H9 (cell line): ENCODE data around the gene PNPLA6. TPM values are rescaled to one million over a fixed set of nuclear protein-coding genes. Genes with fewer than 3 reads are reported as not detected.
A peak's percentile ranks its signal among the peaks of the same experiment; 100 is the strongest.

Experiments
- DNase-seq: peaks from one replicate; pipeline ENCODE4 v3.0.0-alpha.2; 2017
- H2AFZ ChIP-seq: one replicate; pipeline ENCODE4 v1.6.1; 2013; ENCODE audit warnings: mild to moderate bottlenecking, low read length, control low read depth, moderate library complexity
- H2AK5ac ChIP-seq: 2 replicates; pipeline ENCODE4 v1.6.1; 2013; ENCODE audit warnings: low read length, control low read depth, mixed read lengths; ENCODE audit not compliant: insufficient read length
- H2BK120ac ChIP-seq: one replicate; pipeline ENCODE4 v1.6.1; 2013; ENCODE audit warnings: low read depth, mild to moderate bottlenecking, low read length, control low read depth, inconsistent platforms; ENCODE audit not compliant: poor library complexity, severe bottlenecking
- H2BK12ac ChIP-seq: 2 replicates; pipeline ENCODE4 v1.6.1; 2013; ENCODE audit warnings: low read length, control low read depth, mixed read lengths, low read depth; ENCODE audit not compliant: insufficient read length
- H2BK15ac ChIP-seq: 2 replicates; pipeline ENCODE4 v1.6.1; 2013; ENCODE audit warnings: low read depth, low read length, control low read depth
- H2BK20ac ChIP-seq: one replicate; pipeline ENCODE4 v1.6.1; 2013; ENCODE audit warnings: low read depth, mild to moderate bottlenecking, low read length, control low read depth, inconsistent platforms; ENCODE audit not compliant: poor library complexity, severe bottlenecking
- H2BK5ac ChIP-seq: 2 replicates; pipeline ENCODE4 v1.6.1; 2013; ENCODE audit warnings: low read length, control low read depth, mixed read lengths; ENCODE audit not compliant: insufficient read length
- H3K14ac ChIP-seq: 2 replicates; pipeline ENCODE4 v1.6.1; 2013; ENCODE audit warnings: low read length, control low read depth; ENCODE audit not compliant: insufficient read depth
- H3K18ac ChIP-seq: 2 replicates; pipeline ENCODE4 v1.6.1; 2013; ENCODE audit warnings: low read depth, mild to moderate bottlenecking, mixed read lengths, low read length, control low read depth; ENCODE audit not compliant: insufficient read length
- H3K23ac ChIP-seq: 2 replicates; pipeline ENCODE4 v1.6.1; 2013; ENCODE audit warnings: low read length, control low read depth, mixed read lengths, low read depth; ENCODE audit not compliant: insufficient read length
- H3K23me2 ChIP-seq: 2 replicates; pipeline ENCODE4 v1.6.1; 2013; ENCODE audit warnings: low read depth, mild to moderate bottlenecking, mixed read lengths, low read length, control low read depth; ENCODE audit not compliant: insufficient read length, poor library complexity, severe bottlenecking
- H3K27ac ChIP-seq: 2 replicates; pipeline ENCODE4 v1.5.1; 2013; ENCODE audit warnings: low read length, control low read depth, mixed read lengths, low read depth; ENCODE audit not compliant: insufficient read length
- H3K27me3 ChIP-seq: 2 replicates; pipeline ENCODE4 v1.6.1; 2013; ENCODE audit warnings: low read length, control low read depth, inconsistent platforms; ENCODE audit not compliant: insufficient read depth
- H3K4ac ChIP-seq: 2 replicates; pipeline ENCODE4 v1.6.1; 2013; ENCODE audit warnings: low read depth, mild to moderate bottlenecking, control low read depth, inconsistent platforms, low read length, moderate library complexity
- H3K4me1 ChIP-seq: 2 replicates; pipeline ENCODE4 v1.6.1; 2013; ENCODE audit warnings: low read length, control low read depth, inconsistent platforms; ENCODE audit not compliant: insufficient read depth
- H3K4me2 ChIP-seq: 2 replicates; pipeline ENCODE4 v1.6.1; 2013; ENCODE audit warnings: low read length, control low read depth, mixed read lengths; ENCODE audit not compliant: insufficient read length, insufficient read depth
- H3K56ac ChIP-seq: 2 replicates; pipeline ENCODE4 v1.6.1; 2013; ENCODE audit warnings: low read depth, mild to moderate bottlenecking, mixed read lengths, low read length, control low read depth; ENCODE audit not compliant: insufficient read length
- H3K79me1 ChIP-seq: 2 replicates; pipeline ENCODE4 v1.6.1; 2013; ENCODE audit warnings: low read depth, mild to moderate bottlenecking, moderate library complexity, low read length, control low read depth, inconsistent platforms; ENCODE audit not compliant: insufficient read depth, poor library complexity, severe bottlenecking
- H3K79me2 ChIP-seq: 2 replicates; pipeline ENCODE4 v1.6.1; 2013; ENCODE audit warnings: low read length, control low read depth, inconsistent platforms; ENCODE audit not compliant: insufficient read depth
- H3K9ac ChIP-seq: 2 replicates; pipeline ENCODE4 v1.6.1; 2013; ENCODE audit warnings: low read length, control low read depth, mixed read lengths; ENCODE audit not compliant: insufficient read length; ENCODE audit errors: extremely low read depth
- H3K9me3 ChIP-seq: one replicate; pipeline ENCODE4 v1.6.1; 2013; ENCODE audit warnings: low read depth, low read length, inconsistent platforms; ENCODE audit not compliant: control insufficient read depth
- H3T11ph ChIP-seq: one replicate; pipeline ENCODE4 v1.6.1; 2013; ENCODE audit warnings: mild to moderate bottlenecking, low read length, control low read depth, inconsistent platforms
- H4K20me1 ChIP-seq: one replicate; pipeline ENCODE4 v1.6.1; 2013; ENCODE audit not compliant: control insufficient read depth, insufficient read length, insufficient read depth
- H4K5ac ChIP-seq: 2 replicates; pipeline ENCODE4 v1.6.1; 2013; ENCODE audit warnings: low read depth, mild to moderate bottlenecking, mixed read lengths, low read length, control low read depth; ENCODE audit not compliant: insufficient read length
- H4K8ac ChIP-seq: replicated peaks from 2 replicates; pipeline ENCODE4 v1.6.1; 2013; ENCODE audit warnings: low read length, control low read depth, mixed read lengths, low read depth; ENCODE audit not compliant: insufficient read length
- H4K91ac ChIP-seq: 2 replicates; pipeline ENCODE4 v1.6.1; 2013; ENCODE audit warnings: low read depth, mild to moderate bottlenecking, moderate library complexity, mixed read lengths, low read length, control low read depth; ENCODE audit not compliant: insufficient read length
- H3K27ac Mint-ChIP-seq, 3 experiments: 2 replicates in 2 of 3; 3 replicates in 1 of 3; pipeline ENCODE4 v1.8.0; 2020 to 2021; ENCODE audit warnings: mixed read lengths in 3 of 3, mild to moderate bottlenecking in 1 of 3, moderate library complexity in 1 of 3
- H3K27me3 Mint-ChIP-seq: 2 replicates; pipeline ENCODE4 v1.8.0; 2021; ENCODE audit warnings: low read depth, mild to moderate bottlenecking, moderate library complexity, mixed read lengths
- H3K36me3 Mint-ChIP-seq, 3 experiments: 2 replicates in 2 of 3; 3 replicates in 1 of 3; pipeline ENCODE4 v1.8.0; 2020 to 2021; ENCODE audit warnings: low read depth in 3 of 3, mixed read lengths in 3 of 3; ENCODE audit not compliant: insufficient read depth in 1 of 3
- H3K4me1 Mint-ChIP-seq, 2 experiments: 2 replicates each; pipeline ENCODE4 v1.8.0; 2020; ENCODE audit warnings: mixed read lengths in 2 of 2
- H3K4me3 Mint-ChIP-seq, 2 experiments: 2 replicates in 1 of 2; 3 replicates in 1 of 2; pipeline ENCODE4 v1.8.0; 2020 to 2021; ENCODE audit warnings: mild to moderate bottlenecking in 2 of 2, mixed read lengths in 2 of 2, moderate library complexity in 1 of 2
- H3K9me3 Mint-ChIP-seq, 2 experiments: 2 replicates in 1 of 2; 3 replicates in 1 of 2; pipeline ENCODE4 v1.8.0; 2020; ENCODE audit warnings: mild to moderate bottlenecking in 2 of 2, mixed read lengths in 2 of 2, moderate library complexity in 1 of 2
- CTCF ChIP-seq: fragments of 200-600 bp; sonication (generic); conservative IDR thresholded peaks from 3 replicates; pipeline ENCODE4 v1.8.0; 2021; ENCODE audit warnings: antibody characterized with exemption, mild to moderate bottlenecking
- WGBS: extraction: QIAGEN DNeasy Blood & Tissue Kit; methylation state at CpG from one replicate; pipeline ENCODE4 v1.1.7; 2013; ENCODE audit warnings: missing lambda C conversion rate, low lambda C conversion rate, mixed read lengths; ENCODE audit not compliant: insufficient read length; ENCODE audit errors: extremely low coverage; 5-methylcytosine and 5-hydroxymethylcytosine counted together
- total RNA-seq: library from RNA; stranded (reverse); gene quantifications from 2 replicates; pipeline ENCODE4 v1.2.1, GENCODE V29; 2021

The PNPLA6 gene
- total RNA-seq, 1 experiment from 2014 or later, result 130 TPM

GRCh38 chr19:7595466-7596133 lies 60.1 kb downstream of the PNPLA6 start, which contains the start of gene CAMSAP3:
Gene CAMSAP3, plus strand, starts transcription at chr19:7595863. Its CDS starts 140 bp downstream, at chr19:7596003.
- no peak within 1 kb of the TSS for H3K56ac ChIP-seq
- no peaks in the 10 kb centered on the region; the same call in 1 of the 2 replicates for H3K79me2 ChIP-seq
- peaks cover 25% of the 10 kb centered on the region for H3K27me3 Mint-ChIP-seq
- H2BK120ac ChIP-seq, result no peak within 1 kb of the TSS
- H3K9ac ChIP-seq, result peak within 1 kb of the TSS; percentile 33
- H3K4me1 ChIP-seq, result no peaks in the 10 kb centered on the region; the same call in 1 of the 2 replicates
- H4K20me1 ChIP-seq, result no peaks in the 10 kb centered on the region
- H2AFZ ChIP-seq, result no peak within 1 kb of the TSS
- peak within 1 kb of the TSS; percentile 80 to 86 for H3K4me3 Mint-ChIP-seq
- H3K4me2 ChIP-seq, result peak within 1 kb of the TSS; percentile 67
- 0 out of 2 replicates have a peak within 1 kb of the TSS, but pooled peaks have one; percentile 46 for H3K14ac ChIP-seq
- H3K18ac ChIP-seq, result no peak within 1 kb of the TSS
- H2BK15ac ChIP-seq, result no peak within 1 kb of the TSS
- peaks cover 3 to 16% (median 12%) of the 10 kb centered on the region in 3 experiments; a peak in 4 of 7 replicates for H3K36me3 Mint-ChIP-seq
- no peaks in the 10 kb centered on the region for H3K9me3 Mint-ChIP-seq
- no peak within 1 kb of the TSS for H3K4ac ChIP-seq
- peaks cover 9% of the 10 kb centered on the region for H3K23me2 ChIP-seq
- H3K23ac ChIP-seq, result no peak within 1 kb of the TSS
- H3K79me1 ChIP-seq, result peaks cover 3% of the 10 kb centered on the region
- no peak within 1 kb of the TSS for H3K27ac ChIP-seq
- no peaks in the 10 kb centered on the region for H3K9me3 ChIP-seq
- no peak within 1 kb of the TSS for H2BK12ac ChIP-seq
- H3T11ph ChIP-seq, result no peak within 1 kb of the TSS
- no CpG with 5 or more reads among the region's 78 CpGs for whole genome bisulfite sequencing
- no peak within 1 kb of the TSS for H4K8ac ChIP-seq
- H2AK5ac ChIP-seq, result no peak within 1 kb of the TSS
- H2BK5ac ChIP-seq, result no peak within 1 kb of the TSS
- no peaks in the 10 kb centered on the region for H3K27me3 ChIP-seq
- no peak for TF ChIP-seq CTCF
- peak; percentile 86 for DNase-seq
- H4K5ac ChIP-seq, result no peak within 1 kb of the TSS
- H4K91ac ChIP-seq, result no peak within 1 kb of the TSS
- no peak within 1 kb of the TSS for H2BK20ac ChIP-seq
- H3K27ac Mint-ChIP-seq, result no peak within 1 kb of the TSS
- peaks cover 16 to 18% of the 10 kb centered on the region in 2 experiments for H3K4me1 Mint-ChIP-seq
